ENCODE measurements around the gene CDK17. TPM values are rescaled to one million over a fixed set of nuclear protein-coding genes. Genes with fewer than 3 reads are reported as not detected.

The CDK17 gene
- total RNA-seq, 2 donors from 2014 or later = 36.2 to 39.9 TPM

DNA sequence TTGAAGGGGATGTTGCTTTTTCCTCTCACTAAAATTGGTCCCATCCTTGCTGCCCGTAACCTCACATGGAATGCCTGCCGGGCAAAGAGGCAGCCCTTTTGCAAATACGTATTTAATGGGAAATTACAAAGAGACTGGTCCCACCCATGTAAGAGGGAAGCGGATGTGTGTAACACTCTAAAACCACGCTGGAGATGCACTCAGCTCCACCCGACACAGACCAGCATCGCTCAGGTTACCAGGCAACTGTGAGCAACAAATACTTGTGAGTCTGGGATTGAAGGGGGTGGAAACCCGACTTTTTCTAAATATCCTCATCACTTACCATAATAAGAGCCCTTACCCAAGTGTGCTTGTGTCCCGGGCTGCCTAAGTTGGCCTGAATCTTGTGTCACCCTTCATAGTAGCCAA is 158.4 kb downstream of the CDK17 start:
- no peak overlapping the region for H3K9ac ChIP-seq (ENCODE audit: extremely low read depth, low read length, poor library complexity, severe bottlenecking)
- H3K27me3 Mint-ChIP-seq (ENCODE audit: insufficient read depth) = no peaks in the 10 kb centered on the region
- no peaks in the 10 kb centered on the region for H3K9me3 Mint-ChIP-seq
- peaks cover 4% of the 10 kb centered on the region for H3K36me3 Mint-ChIP-seq (ENCODE audit: low read depth)
- peak; percentile 48 for DNase-seq
- peaks cover 5% of the 10 kb centered on the region for H3K36me3 ChIP-seq (ENCODE audit: control insufficient read depth, insufficient read depth, low read length)
- H3K27ac Mint-ChIP-seq = no peak overlapping the region
- H3K4me1 ChIP-seq (ENCODE audit: control insufficient read depth, insufficient read depth, low read length) = no peaks in the 10 kb centered on the region
- no peak overlapping the region for H3K27ac ChIP-seq (ENCODE audit: low read depth, low read length)
- WGBS, 2 experiments (ENCODE audit: insufficient coverage in 1 of 2, insufficient read length in 1 of 2) = 93 to 95% methylated on average over 7 to 9 of the region's 9 CpGs
- H3K4me3 Mint-ChIP-seq = no peak overlapping the region
- H3K9me3 ChIP-seq (ENCODE audit: control insufficient read depth, low read length) = no peaks in the 10 kb centered on the region
- TF ChIP-seq, protein P1, sequence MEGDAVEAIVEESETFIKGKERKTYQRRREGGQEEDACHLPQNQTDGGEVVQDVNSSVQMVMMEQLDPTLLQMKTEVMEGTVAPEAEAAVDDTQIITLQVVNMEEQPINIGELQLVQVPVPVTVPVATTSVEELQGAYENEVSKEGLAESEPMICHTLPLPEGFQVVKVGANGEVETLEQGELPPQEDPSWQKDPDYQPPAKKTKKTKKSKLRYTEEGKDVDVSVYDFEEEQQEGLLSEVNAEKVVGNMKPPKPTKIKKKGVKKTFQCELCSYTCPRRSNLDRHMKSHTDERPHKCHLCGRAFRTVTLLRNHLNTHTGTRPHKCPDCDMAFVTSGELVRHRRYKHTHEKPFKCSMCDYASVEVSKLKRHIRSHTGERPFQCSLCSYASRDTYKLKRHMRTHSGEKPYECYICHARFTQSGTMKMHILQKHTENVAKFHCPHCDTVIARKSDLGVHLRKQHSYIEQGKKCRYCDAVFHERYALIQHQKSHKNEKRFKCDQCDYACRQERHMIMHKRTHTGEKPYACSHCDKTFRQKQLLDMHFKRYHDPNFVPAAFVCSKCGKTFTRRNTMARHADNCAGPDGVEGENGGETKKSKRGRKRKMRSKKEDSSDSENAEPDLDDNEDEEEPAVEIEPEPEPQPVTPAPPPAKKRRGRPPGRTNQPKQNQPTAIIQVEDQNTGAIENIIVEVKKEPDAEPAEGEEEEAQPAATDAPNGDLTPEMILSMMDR (conservative IDR thresholded peaks at IDR 0.05) = no peak
- H3K27me3 ChIP-seq (ENCODE audit: control insufficient read depth, insufficient read depth, low read length, poor library complexity, severe bottlenecking) = no peaks in the 10 kb centered on the region
- no peaks in the 10 kb centered on the region for H3K4me1 Mint-ChIP-seq
- no peak overlapping the region for H3K4me3 ChIP-seq (ENCODE audit: low read length)

DNA sequence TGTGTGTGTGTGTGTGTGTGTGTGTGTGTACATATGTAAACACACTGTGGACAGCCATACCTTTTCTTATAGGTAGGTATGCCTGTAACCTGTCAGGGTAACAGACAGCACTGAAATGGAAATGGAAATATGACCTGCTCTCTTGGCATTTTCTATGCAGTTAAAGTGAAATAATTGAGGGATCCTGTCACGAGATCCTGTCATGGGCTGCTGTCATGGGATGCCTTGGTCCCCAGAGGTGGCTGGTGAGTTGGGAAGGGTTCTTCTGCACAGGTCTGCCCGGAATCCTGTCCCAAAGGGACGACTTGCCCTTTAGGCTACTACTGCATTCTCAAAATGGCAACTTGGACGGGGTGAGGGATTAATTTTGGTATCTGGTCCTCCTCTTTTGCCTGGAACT is 158.8 kb downstream of the CDK17 start:
- no peaks in the 10 kb centered on the region for H3K9me3 ChIP-seq (ENCODE audit: control insufficient read depth, low read length)
- DNase-seq = no peak
- no peak overlapping the region for H3K27ac ChIP-seq (ENCODE audit: low read depth, low read length)
- H3K27me3 ChIP-seq (ENCODE audit: control insufficient read depth, insufficient read depth, low read length, poor library complexity, severe bottlenecking) = no peaks in the 10 kb centered on the region
- no peaks in the 10 kb centered on the region for H3K9me3 Mint-ChIP-seq
- H3K4me1 ChIP-seq (ENCODE audit: control insufficient read depth, insufficient read depth, low read length) = no peaks in the 10 kb centered on the region
- H3K27ac Mint-ChIP-seq = no peak overlapping the region
- H3K4me3 ChIP-seq (ENCODE audit: low read length) = no peak overlapping the region
- no peaks in the 10 kb centered on the region for H3K4me1 Mint-ChIP-seq
- H3K27me3 Mint-ChIP-seq (ENCODE audit: insufficient read depth) = no peaks in the 10 kb centered on the region
- H3K9ac ChIP-seq (ENCODE audit: extremely low read depth, low read length, poor library complexity, severe bottlenecking) = no peak overlapping the region
- TF ChIP-seq, protein P1 (conservative IDR thresholded peaks at IDR 0.05) = no peak
- no peak overlapping the region for H3K4me3 Mint-ChIP-seq
- WGBS, 2 experiments (ENCODE audit: insufficient coverage in 1 of 2, insufficient read length in 1 of 2) = 86 to 94% methylated on average over 4 of the region's 4 CpGs
- H3K36me3 ChIP-seq (ENCODE audit: control insufficient read depth, insufficient read depth, low read length) = peaks cover under 1% of the 10 kb centered on the region
- peaks cover under 1% of the 10 kb centered on the region for H3K36me3 Mint-ChIP-seq (ENCODE audit: low read depth)

DNA sequence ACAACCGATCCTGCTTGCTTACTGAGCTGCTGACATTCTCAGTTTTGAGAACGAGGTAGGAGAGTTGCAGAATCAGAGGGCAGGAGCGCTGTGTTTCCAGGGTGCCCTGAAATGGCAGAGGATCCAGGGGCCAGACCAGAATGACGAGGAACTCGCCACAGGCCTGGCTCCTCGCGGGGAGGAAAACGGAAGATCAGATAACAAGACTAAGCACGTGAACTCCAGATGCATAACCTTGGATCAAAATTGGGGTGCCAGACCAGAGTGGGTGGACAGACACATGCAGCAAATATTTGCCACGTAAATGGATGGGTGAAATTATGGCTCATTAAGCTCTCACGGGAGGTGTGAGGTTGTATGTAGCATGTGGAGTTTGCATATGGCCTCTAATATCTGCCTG is 159.6 kb downstream of the CDK17 start:
- Mint-ChIP-seq H3K4me3 (no peak overlapping the region), H3K9me3 (no peaks in the 10 kb centered on the region), H3K36me3 (ENCODE audit: low read depth) (peaks cover 5% of the 10 kb centered on the region), H3K27me3 (ENCODE audit: insufficient read depth) (no peaks in the 10 kb centered on the region), H3K27ac (no peak overlapping the region), H3K4me1 (no peaks in the 10 kb centered on the region)
- Histone ChIP-seq H3K4me1 (ENCODE audit: control insufficient read depth, insufficient read depth, low read length) (no peaks in the 10 kb centered on the region), H3K27ac (ENCODE audit: low read depth, low read length) (no peak overlapping the region), H3K9ac (ENCODE audit: extremely low read depth, low read length, poor library complexity, severe bottlenecking) (no peak overlapping the region), H3K4me3 (ENCODE audit: low read length) (no peak overlapping the region), H3K9me3 (ENCODE audit: control insufficient read depth, low read length) (no peaks in the 10 kb centered on the region), H3K36me3 (ENCODE audit: control insufficient read depth, insufficient read depth, low read length) (no peaks in the 10 kb centered on the region), H3K27me3 (ENCODE audit: control insufficient read depth, insufficient read depth, low read length, poor library complexity, severe bottlenecking) (no peaks in the 10 kb centered on the region)
- DNase-seq = no peak
- TF ChIP-seq, protein P1 (conservative IDR thresholded peaks at IDR 0.05) = no peak
- 84 to 85% methylated on average over 9 to 11 of the region's 11 CpGs for WGBS, 2 experiments (ENCODE audit: insufficient coverage in 1 of 2, insufficient read length in 1 of 2)

Data from endodermal cell (in vitro differentiated cells).